Measurements from ENCODE around the gene CORO7.

GRCh38 chr16:4338125-4338582 is 78.2 kb downstream of the CORO7 start:
- TF ChIP-seq MAX (IDR thresholded peaks at IDR 0.05; ENCODE audit: low read depth, low read length) (no peak), CTCF (IDR thresholded peaks at IDR 0.05; ENCODE audit: low read depth, low read length) (peak; percentile 10)

All from NB4 (cell line).